OCI-LY7 (cell line): ENCODE data around the gene PLD6. TPM values are rescaled to one million over a fixed set of nuclear protein-coding genes. Genes with fewer than 3 reads are reported as not detected.

Experiments used
- BruUV-seq: library from RNA; stranded (reverse); fragments of 400-500 nt; replicated peaks from 2 replicates; lab custom pipeline; 2021; lab: Mats Ljungman, UMichigan
- CTCF ChIA-PET: fragments of 300-600 bp; sonication (Branson Sonifier 250); formaldehyde crosslinking; loops from one replicate; lab custom pipeline; 2022; ENCODE audit warnings: antibody characterized with exemption; ENCODE audit not compliant: unreplicated experiment; lab: Charles Lee
- POLR2A ChIA-PET: fragments of 300-600 bp; sonication (Branson Sonifier 250); formaldehyde crosslinking; loops from one replicate; lab custom pipeline; 2022; ENCODE audit warnings: antibody characterized with exemption; lab: Charles Lee
- DNase-seq: peaks from one replicate; pipeline ENCODE4 v3.0.0-alpha.2; 2015; ENCODE audit warnings: low spot score
- H2AFZ ChIP-seq: fragments of 200-600 bp; sonication (generic), shearing (Covaris generic); 2 replicates; pipeline ENCODE4 v1.6.1; 2014; ENCODE audit warnings: mild to moderate bottlenecking, antibody characterized with exemption, low read length, moderate library complexity
- H3K27ac ChIP-seq: fragments of 200-600 bp; sonication (generic); 2 replicates; pipeline ENCODE4 v1.5.1; 2014; ENCODE audit warnings: mixed run types, low read depth, mild to moderate bottlenecking, moderate library complexity, low read length, inconsistent platforms; ENCODE audit not compliant: poor library complexity, severe bottlenecking
- H3K36me3 ChIP-seq: fragments of 200-600 bp; sonication (generic); 2 replicates; pipeline ENCODE4 v1.6.1; 2014; ENCODE audit warnings: mild to moderate bottlenecking, antibody characterized with exemption, low read length, moderate library complexity, mixed read lengths; ENCODE audit not compliant: insufficient read depth
- H3K4me1 ChIP-seq: fragments of 200-600 bp; sonication (generic); 2 replicates; pipeline ENCODE4 v1.5.1; 2014; ENCODE audit warnings: mild to moderate bottlenecking, low read length; ENCODE audit not compliant: insufficient read depth, poor library complexity, severe bottlenecking
- H3K4me2 ChIP-seq: fragments of 200-600 bp; sonication (generic); 2 replicates; pipeline ENCODE4 v1.6.1; 2014; ENCODE audit warnings: mild to moderate bottlenecking, low read length
- H3K4me3 ChIP-seq: fragments of 200-600 bp; sonication (generic); 2 replicates; pipeline ENCODE4 v1.5.1; 2014; ENCODE audit warnings: mild to moderate bottlenecking, low read depth, low read length; ENCODE audit not compliant: poor library complexity, severe bottlenecking
- H3K79me2 ChIP-seq: fragments of 200-600 bp; sonication (generic); 2 replicates; pipeline ENCODE4 v1.6.1; 2016; ENCODE audit warnings: low read depth, mild to moderate bottlenecking, low read length, moderate library complexity, mixed read lengths; ENCODE audit not compliant: insufficient read depth
- H3K9me2 ChIP-seq: fragments of 200-600 bp; sonication (generic); 2 replicates; pipeline ENCODE4 v1.6.1; 2016; ENCODE audit warnings: mild to moderate bottlenecking, low read length, mixed read lengths; ENCODE audit not compliant: insufficient read depth
- H3K9me3 ChIP-seq: fragments of 200-600 bp; sonication (generic); 2 replicates; pipeline ENCODE4 v1.6.1; 2014; ENCODE audit warnings: mild to moderate bottlenecking, mixed run types, low read length, mixed read lengths
- H4K20me1 ChIP-seq: fragments of 200-600 bp; sonication (generic); 2 replicates; pipeline ENCODE4 v1.6.1; 2014; ENCODE audit warnings: mild to moderate bottlenecking, antibody characterized with exemption, low read length, moderate library complexity, mixed read lengths; ENCODE audit not compliant: insufficient read depth
- CTCF ChIP-seq: fragments of 200-600 bp; sonication (generic); conservative IDR thresholded peaks from 2 replicates; pipeline ENCODE4 v1.5.1; 2014; ENCODE audit warnings: mild to moderate bottlenecking, antibody characterized with exemption, low read length, moderate library complexity, mixed read lengths
- EZH2phosphoT487 ChIP-seq: fragments of 200-600 bp; sonication (generic); IDR thresholded peaks from 2 replicates; pipeline ENCODE4 v1.6.1; 2018; ENCODE audit warnings: low read depth, borderline replicate concordance, mild to moderate bottlenecking, mixed run types, antibody characterized with exemption, low read length, moderate library complexity, mixed read lengths
- intact Hi-C: fragments of 100-400 bp; cut with micrococcal nuclease; formaldehyde crosslinking; loops from one replicate; pipeline ENCODE4 v1.10.0; 2022; ENCODE audit not compliant: unreplicated experiment
- total RNA-seq, 2 experiments: library from RNA; depleted of rRNA in 1 of 2; stranded (reverse); fragments of >200 nt in 1 of 2; shearing (Covaris generic) in 1 of 2; gene quantifications; 2 replicates each; pipeline ENCODE4 v1.2.3, GENCODE V29; 2014 to 2022

The PLD6 gene
- total RNA-seq, 2 experiments from 2014 or later, result not detected

- Histone ChIP-seq H3K9me2 (no peaks in the 10 kb centered on the region), H3K4me2 (no peak overlapping the region), H3K9me3 (no peaks in the 10 kb centered on the region), H3K27ac (no peak overlapping the region), H3K4me3 (no peak overlapping the region), H3K4me1 (peaks cover 1% of the 10 kb centered on the region), H3K79me2 (no peaks in the 10 kb centered on the region), H3K36me3 (peaks cover 16% of the 10 kb centered on the region; the same call in 1 of the 2 replicates), H2AFZ (no peak overlapping the region), H4K20me1 (no peaks in the 10 kb centered on the region)
- no peak for TF ChIP-seq CTCF
- TF ChIP-seq EZH2phosphoT487, result no peak
- ChIA-PET POLR2A (interaction anchor here (0.5 kb wide), 1 partner anchor 253 kb away, joined by 4 read pairs; no protein-coding TSS in a partner anchor), CTCF (no interaction called here)
- no TSS peak for BruUV-seq
- intact Hi-C loops, result no loop called here
- DNase-seq, result no peak
These were observed 35.7 kb downstream of the PLD6 start for GRCh38 chr17:17170346-17170985.

- ChIA-PET POLR2A (interaction anchor here (0.7 kb wide), 1 partner anchor 40 kb away, joined by 3 read pairs; no protein-coding TSS in a partner anchor), CTCF (interaction anchor here (0.6 kb wide), 1 partner anchor 437 kb away, joined by 3 read pairs; no protein-coding TSS in a partner anchor)
- intact Hi-C loops, result no loop called here
- H3K36me3 ChIP-seq, result peaks cover 8% of the 10 kb centered on the region; the same call in 1 of the 2 replicates
- H3K9me3 ChIP-seq, result no peaks in the 10 kb centered on the region
- BruUV-seq, result no TSS peak
- H3K9me2 ChIP-seq, result no peaks in the 10 kb centered on the region
- H3K79me2 ChIP-seq, result no peaks in the 10 kb centered on the region
- DNase-seq, result no peak
- no peaks in the 10 kb centered on the region for H3K4me1 ChIP-seq
- H3K4me2 ChIP-seq, result no peak overlapping the region
- H4K20me1 ChIP-seq, result no peaks in the 10 kb centered on the region
- no peak overlapping the region for H3K4me3 ChIP-seq
- no peak for TF ChIP-seq CTCF
- TF ChIP-seq EZH2phosphoT487, result no peak
- H3K27ac ChIP-seq, result no peak overlapping the region
- no peak overlapping the region for H2AFZ ChIP-seq
These were observed 36.7 kb downstream of the PLD6 start for GRCh38 chr17:17169396-17169795.

- Histone ChIP-seq H3K4me3 (no peak overlapping the region), H3K9me3 (no peaks in the 10 kb centered on the region), H3K4me1 (no peaks in the 10 kb centered on the region), H2AFZ (no peak overlapping the region), H3K27ac (no peak overlapping the region), H3K36me3 (0 out of 2 replicates have a peak, but pooled peaks cover 3% of the 10 kb centered on the region), H3K9me2 (no peaks in the 10 kb centered on the region), H3K4me2 (no peak overlapping the region), H3K79me2 (no peaks in the 10 kb centered on the region), H4K20me1 (no peaks in the 10 kb centered on the region)
- intact Hi-C loops, result no loop called here
- TF ChIP-seq EZH2phosphoT487 (no peak), CTCF (no peak)
- POLR2A ChIA-PET, result no interaction called here
- DNase-seq, result no peak
- BruUV-seq, result no TSS peak
- CTCF ChIA-PET, result no interaction called here
These were observed 37.7 kb downstream of the PLD6 start for GRCh38 chr17:17168401-17168800.
